ENCODE measurements around the gene TDP2.

- TF ChIP-seq CTCF (IDR thresholded peaks at IDR 0.05; ENCODE audit: insufficient read depth, low read length) (no peak), GABPA (IDR thresholded peaks at IDR 0.05; ENCODE audit: low read depth) (no peak), POLR2AphosphoS5 (IDR thresholded peaks at IDR 0.05; ENCODE audit: low read depth) (no peak)
Observed at GRCh38 chr6:24610672-24611071, 56.0 kb downstream of the TDP2 start.

All from HL-60 (cell line).